Lung (tissue), 12 donors: ENCODE data around the gene ACBD6. TPM values are rescaled to one million over a fixed set of nuclear protein-coding genes. Genes with fewer than 3 reads are reported as not detected.

Experiments
- ATAC-seq: fragments of 200-7000 bp; cut with Tn5 transposase; one replicate; pipeline ENCODE4 v1.9.1; 2020; ENCODE audit warnings: moderate number of reproducible peaks; ENCODE audit not compliant: insufficient read depth, low FRiP score
- DNase-seq, 3 donors: peaks; one replicate each; pipeline ENCODE4 v3.0.0-alpha.2; 2013 to 2017
- H3K27ac ChIP-seq, 2 donors: one replicate each; pipeline ENCODE4 v1.5.1; 2013; ENCODE audit warnings: mild to moderate bottlenecking in 2 of 2, moderate library complexity in 2 of 2, control low read depth in 1 of 2, inconsistent platforms in 1 of 2, low read depth in 1 of 2, low read length in 1 of 2
- H3K27me3 ChIP-seq, 3 donors: one replicate each; pipeline ENCODE4 v1.5.1; 2013; ENCODE audit warnings: low read length in 2 of 3; ENCODE audit not compliant: control insufficient read depth in 3 of 3, insufficient read depth in 3 of 3
- H3K36me3 ChIP-seq, 4 donors: one replicate each; pipeline ENCODE4 v1.5.1; 2013; ENCODE audit warnings: low read length in 4 of 4, mild to moderate bottlenecking in 1 of 4, moderate library complexity in 1 of 4; ENCODE audit not compliant: control insufficient read depth in 4 of 4, insufficient read depth in 4 of 4
- H3K4me1 ChIP-seq, 5 donors: one replicate each; pipeline ENCODE4 v1.5.1; 2013; ENCODE audit warnings: low read length in 5 of 5, mild to moderate bottlenecking in 2 of 5, moderate library complexity in 1 of 5; ENCODE audit not compliant: control insufficient read depth in 5 of 5, insufficient read depth in 5 of 5
- H3K4me3 ChIP-seq: one replicate; pipeline ENCODE4 v1.5.1; 2013; ENCODE audit warnings: mild to moderate bottlenecking, control low read depth, moderate library complexity
- H3K9ac ChIP-seq, 2 donors: one replicate each; pipeline ENCODE4 v1.5.1; 2013; ENCODE audit warnings: low read length in 2 of 2, control low read depth in 1 of 2; ENCODE audit not compliant: insufficient read depth in 1 of 2
- H3K9me3 ChIP-seq, 4 donors: one replicate each; pipeline ENCODE4 v1.5.1; 2013; ENCODE audit warnings: low read length in 3 of 4, mild to moderate bottlenecking in 1 of 4, moderate library complexity in 1 of 4; ENCODE audit not compliant: control insufficient read depth in 4 of 4, insufficient read depth in 3 of 4
- CTCF ChIP-seq: IDR thresholded peaks from 2 replicates; pipeline ENCODE4 v1.5.1; 2012; ENCODE audit warnings: mild to moderate bottlenecking; ENCODE audit errors: control extremely low read depth, extremely low read depth
- WGBS, 2 donors: extraction: QIAGEN DNeasy Blood & Tissue Kit; methylation state at CpG; one replicate each; pipeline ENCODE4 v1.1.7; 2013; 5-methylcytosine and 5-hydroxymethylcytosine counted together
- polyA plus RNA-seq, 2 donors: library from polyadenylated mRNA; stranded (reverse); fragments of 200-250 nt; gene quantifications; one replicate each; pipeline ENCODE4 v1.2.1, GENCODE V29; 2013
- total RNA-seq, 2 donors: library from RNA; depleted of rRNA in 1 of 2; stranded (reverse); fragments of >200 nt in 1 of 2; gene quantifications; one replicate each; pipeline ENCODE4 v1.2.1, GENCODE V29; 2014 to 2021
- donor health status: control.
- donor health status: control.
- donor health status: Bipolar disorder and iron deficiency.
- donor health status: healthy.
- donor health status: DM: yes; HTN: yes; CAD: no.

The ACBD6 gene
- total and polyA plus RNA-seq, 4 donors = 28.1 to 53.3 (median 41.1) TPM

- no peak for TF ChIP-seq CTCF
- no peak for DNase-seq
- no peaks in the 10 kb centered on the region for H3K27me3 ChIP-seq
- no peak for ATAC-seq
- peak overlapping the region in 1 of 2 donors; percentile 11 for H3K27ac ChIP-seq
- WGBS, 2 donors = 91 to 97% methylated on average over 7 of the region's 7 CpGs
- H3K4me3 ChIP-seq = no peak overlapping the region
- H3K9me3 ChIP-seq = no peaks in the 10 kb centered on the region
- no peak overlapping the region for H3K9ac ChIP-seq
- no peaks in the 10 kb centered on the region for H3K36me3 ChIP-seq
- H3K4me1 ChIP-seq = peaks cover 0 to 3% (median 0%) of the 10 kb centered on the region in 5 donors
These were observed 46.4 kb upstream of the ACBD6 start for GRCh38 chr1:180548686-180549317.

GRCh38 chr1:180545991-180546390 lies 43.6 kb upstream of the ACBD6 start:
- Histone ChIP-seq H3K9me3 (no peaks in the 10 kb centered on the region), H3K9ac (no peak overlapping the region), H3K27ac (no peak overlapping the region), H3K4me1 (peaks cover 0 to 21% (median 0%) of the 10 kb centered on the region in 5 donors), H3K4me3 (no peak overlapping the region), H3K27me3 (no peaks in the 10 kb centered on the region), H3K36me3 (no peaks in the 10 kb centered on the region)
- WGBS, 2 donors = 96 to 100% methylated on average over 1 of the region's 1 CpG
- TF ChIP-seq CTCF = no peak
- no peak for DNase-seq
- no peak for ATAC-seq

GRCh38 chr1:180544050-180544449 lies 41.7 kb upstream of the ACBD6 start:
- Histone ChIP-seq H3K9me3 (no peaks in the 10 kb centered on the region), H3K36me3 (no peaks in the 10 kb centered on the region), H3K4me3 (no peak overlapping the region), H3K9ac (no peak overlapping the region), H3K27ac (no peak overlapping the region), H3K4me1 (peaks cover 0 to 29% (median 0%) of the 10 kb centered on the region in 5 donors), H3K27me3 (no peaks in the 10 kb centered on the region)
- 70 to 72% methylated on average over 4 of the region's 4 CpGs for WGBS, 2 donors
- DNase-seq (no peak), ATAC-seq (no peak)
- no peak for TF ChIP-seq CTCF

GRCh38 chr1:180542838-180543145 lies 40.4 kb upstream of the ACBD6 start:
- ATAC-seq (no peak), DNase-seq (no peak)
- H3K9ac ChIP-seq = no peak overlapping the region
- H3K9me3 ChIP-seq = no peaks in the 10 kb centered on the region
- H3K27ac ChIP-seq = peak overlapping the region in 1 of 2 donors; percentile 86
- H3K27me3 ChIP-seq = no peaks in the 10 kb centered on the region
- 46 to 70% methylated on average over 2 of the region's 2 CpGs for WGBS, 2 donors
- peaks cover 0 to 34% (median 0%) of the 10 kb centered on the region in 5 donors for H3K4me1 ChIP-seq
- H3K4me3 ChIP-seq = no peak overlapping the region
- no peaks in the 10 kb centered on the region for H3K36me3 ChIP-seq
- TF ChIP-seq CTCF = no peak
